COR-L47 (cell line): Measurements from ENCODE around the gene SHISA2.

Experiments used
- DNase-seq: peaks from one replicate; lab custom pipeline; 2025; lab: John Stamatoyannopoulos, UW

Gene SHISA2

DNA sequence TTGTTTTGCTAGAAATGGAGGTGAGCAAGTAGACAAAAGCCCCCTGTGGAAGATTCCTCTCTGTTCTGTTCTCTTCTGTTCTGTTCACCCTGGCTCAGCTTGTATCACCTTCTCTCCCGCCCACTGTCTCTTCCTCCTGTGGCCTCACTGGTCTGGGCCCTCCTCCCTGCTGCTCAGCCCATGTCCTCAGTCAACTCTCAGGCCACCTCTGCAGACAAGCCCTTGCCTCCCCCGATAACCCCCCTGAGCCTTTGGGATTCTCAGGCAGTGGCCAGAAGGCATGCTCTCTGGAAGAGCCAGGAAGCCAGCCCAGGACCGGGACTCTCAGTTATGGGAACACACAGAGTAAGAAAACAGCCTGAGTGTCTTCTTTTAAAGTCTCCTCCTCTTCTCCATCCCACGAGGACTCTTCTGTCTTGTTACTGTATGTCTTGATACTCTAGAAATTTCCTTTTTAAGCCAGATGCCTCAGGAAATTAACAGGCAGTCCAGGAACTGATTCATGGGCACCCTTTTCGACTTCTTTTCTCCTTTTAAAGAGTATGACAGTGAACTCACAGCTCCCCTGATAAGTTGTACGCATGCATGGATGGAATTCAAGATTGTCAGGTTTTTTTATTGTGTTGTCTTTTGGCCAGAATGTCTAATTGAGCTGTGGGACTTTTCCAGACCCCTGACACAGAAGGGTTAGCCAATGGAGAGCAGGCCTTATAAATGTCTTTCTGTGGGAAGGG is 33.7 kb downstream of the SHISA2 start:
- DNase-seq = no peak

DNA sequence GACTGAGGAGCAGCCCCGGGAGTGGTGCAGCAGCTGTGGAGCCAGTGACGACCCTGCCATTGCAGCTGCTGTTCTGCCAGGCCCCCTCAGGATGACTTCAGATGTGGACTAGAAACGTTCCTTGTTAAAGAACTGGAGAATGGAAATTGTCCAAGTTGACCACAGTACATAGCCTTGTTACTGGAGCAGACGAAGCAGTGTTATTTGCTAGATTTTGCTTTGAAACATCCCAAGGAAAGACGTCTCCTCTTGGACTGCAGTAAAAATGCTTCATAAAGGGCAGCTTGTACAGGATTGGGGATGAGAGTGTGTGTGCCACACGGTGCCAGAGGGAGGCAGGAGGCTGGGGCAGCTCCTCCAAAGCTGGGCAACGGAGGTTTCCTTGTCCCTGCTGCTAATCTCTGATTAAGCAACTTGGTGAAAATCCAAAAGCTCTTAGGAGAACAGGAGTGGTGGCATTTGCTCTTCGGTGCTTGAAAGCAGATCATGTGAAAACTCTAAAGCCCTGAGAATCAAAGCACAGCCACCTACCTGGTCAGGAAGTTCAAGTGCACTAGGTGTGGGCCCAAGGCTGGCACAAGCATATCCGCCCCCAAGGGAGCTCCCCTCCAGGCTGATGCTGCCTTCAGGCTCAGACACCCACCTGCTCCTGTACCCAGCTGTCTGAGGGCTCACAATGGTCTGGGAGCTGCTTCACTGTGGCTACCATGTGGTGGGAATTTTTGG is 34.5 kb downstream of the SHISA2 start:
- DNase-seq = no peak

DNA sequence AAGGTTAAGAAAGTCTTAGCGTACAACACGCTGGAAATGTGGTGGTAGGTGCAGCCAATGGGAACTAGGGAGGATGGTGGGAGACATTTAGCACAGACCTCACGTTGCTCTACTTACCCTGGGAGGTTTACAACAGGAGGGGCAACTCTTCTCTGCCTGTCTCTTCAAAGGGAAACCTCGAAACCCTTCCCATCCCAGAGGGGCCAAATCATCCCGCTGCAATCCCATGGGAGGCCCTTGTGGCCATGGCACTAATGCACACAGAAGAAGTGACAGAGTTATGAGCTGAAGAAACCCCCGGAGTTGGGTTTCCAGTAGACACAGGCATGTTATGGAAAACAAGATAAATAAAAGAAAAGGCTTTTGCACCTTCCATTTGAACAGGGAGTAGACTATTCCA is 35.6 kb downstream of the SHISA2 start:
- no peak for DNase-seq

DNA sequence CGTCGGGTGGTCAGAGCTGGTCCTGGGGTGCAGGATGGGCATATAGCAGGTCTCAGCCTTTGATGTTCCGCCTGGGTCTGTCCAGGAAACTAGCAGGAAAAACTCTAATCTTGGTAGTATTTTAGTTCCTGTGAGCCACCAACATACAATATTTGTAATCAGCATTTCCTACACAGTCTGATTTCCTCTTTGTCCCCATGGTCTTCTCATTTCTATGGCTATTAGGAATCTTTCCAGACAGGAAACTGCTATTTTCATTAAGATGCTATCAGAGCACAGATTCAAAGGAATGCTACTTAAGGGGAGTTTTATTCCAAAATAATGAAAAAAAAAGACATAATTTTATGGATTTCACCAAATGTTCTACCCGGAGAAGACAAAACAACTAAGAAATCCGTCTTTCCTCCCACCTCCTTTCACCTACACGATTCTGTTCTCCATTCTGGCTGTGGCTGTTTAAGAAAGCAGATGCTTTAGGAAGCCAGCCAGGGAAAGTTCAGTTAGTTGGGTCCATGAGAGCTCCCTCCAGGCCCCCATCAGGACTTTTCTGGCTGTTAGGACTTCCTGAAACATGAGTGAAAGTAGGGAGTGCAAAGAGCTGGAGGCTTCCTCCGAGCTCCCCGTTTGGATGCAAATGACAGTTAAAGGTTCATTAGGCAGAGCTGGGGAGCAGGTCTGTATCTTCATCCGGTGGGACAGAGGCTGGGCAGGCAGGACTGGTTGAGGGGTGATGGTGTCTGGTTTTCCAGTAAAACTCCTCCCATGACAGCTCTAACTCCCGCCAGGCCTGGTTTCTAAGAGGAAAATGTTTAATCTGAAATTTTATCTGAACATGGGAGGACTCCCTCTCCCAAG is 36.3 kb downstream of the SHISA2 start:
- DNase-seq = no peak

DNA sequence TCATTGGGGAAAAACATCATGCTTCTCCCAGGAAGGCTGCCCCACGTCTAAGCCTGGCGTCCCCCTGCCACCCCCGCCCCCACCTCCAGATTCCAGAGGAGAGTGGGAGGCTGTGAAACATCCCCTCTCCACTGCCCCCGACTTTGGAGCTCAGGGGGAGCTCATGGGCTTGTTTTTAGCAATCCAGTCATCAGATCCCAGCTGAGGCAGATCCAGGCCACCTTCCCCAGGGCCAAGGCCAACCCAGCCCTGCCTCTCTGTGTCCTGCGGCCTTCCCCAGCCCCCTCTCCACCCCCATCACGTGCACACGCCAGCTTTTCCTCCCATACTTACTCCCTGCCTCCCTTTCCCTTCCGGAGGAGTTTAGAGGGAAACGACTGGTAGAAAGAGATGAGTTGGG is 38.8 kb downstream of the SHISA2 start:
- DNase-seq = no peak

DNA sequence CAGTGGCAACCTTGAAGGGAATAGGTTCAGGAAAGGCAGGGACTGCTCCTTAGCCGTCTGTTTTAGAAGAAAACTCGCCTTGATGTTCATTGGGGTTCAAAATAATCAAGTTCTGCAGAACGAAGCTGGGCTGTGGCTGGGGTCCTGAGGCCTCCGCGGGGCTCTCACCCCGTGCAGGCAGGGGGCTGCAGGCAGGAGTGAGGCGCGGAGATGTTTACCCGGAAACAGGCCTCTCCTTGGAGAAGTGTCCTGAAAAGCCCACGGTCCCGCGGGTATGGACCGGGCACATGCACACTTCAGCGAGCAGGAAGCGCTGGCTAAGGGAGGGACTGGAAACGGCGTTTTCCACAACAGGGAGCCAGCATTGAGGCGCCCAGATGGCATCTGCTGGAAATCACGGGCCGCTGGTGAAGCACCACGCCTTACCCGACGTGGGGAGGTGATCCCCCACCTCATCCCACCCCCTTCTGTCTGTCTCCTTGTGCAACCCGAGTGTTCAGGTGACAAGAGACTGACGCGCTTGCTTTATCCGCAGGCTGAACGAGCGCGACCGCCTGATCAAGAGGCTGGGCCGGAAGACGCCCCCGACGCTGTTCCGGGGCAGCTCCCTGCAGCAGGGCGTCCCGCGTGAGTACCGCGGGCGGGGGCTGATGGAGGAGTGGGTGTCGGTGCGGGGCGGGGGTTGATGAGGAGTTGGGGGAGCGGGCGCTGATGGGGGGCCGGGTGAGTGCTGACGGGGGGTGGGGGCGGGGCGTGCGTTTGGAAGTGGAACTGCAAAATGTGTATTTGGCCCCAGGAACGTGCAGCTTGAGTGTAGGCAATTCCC is 39.6 kb downstream of the SHISA2 start:
- DNase-seq = no peak

DNA sequence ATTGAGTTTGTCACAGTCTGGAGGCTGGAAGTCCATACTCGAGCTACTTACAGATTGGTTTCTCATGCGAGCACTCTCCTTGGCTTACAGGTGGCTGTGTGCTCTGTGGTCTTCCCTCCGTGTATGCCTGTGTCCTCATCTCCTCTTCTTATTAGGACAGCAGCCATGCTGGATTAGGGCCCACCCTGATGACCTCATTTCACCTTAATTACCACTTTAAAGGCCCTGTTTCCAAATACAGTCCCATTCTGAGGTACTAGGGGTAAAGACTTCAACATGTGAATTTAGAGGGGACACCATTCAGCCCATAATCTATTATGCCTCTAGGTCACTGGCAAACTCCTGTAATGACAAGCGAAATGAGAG is 40.6 kb downstream of the SHISA2 start:
- DNase-seq = no peak

DNA sequence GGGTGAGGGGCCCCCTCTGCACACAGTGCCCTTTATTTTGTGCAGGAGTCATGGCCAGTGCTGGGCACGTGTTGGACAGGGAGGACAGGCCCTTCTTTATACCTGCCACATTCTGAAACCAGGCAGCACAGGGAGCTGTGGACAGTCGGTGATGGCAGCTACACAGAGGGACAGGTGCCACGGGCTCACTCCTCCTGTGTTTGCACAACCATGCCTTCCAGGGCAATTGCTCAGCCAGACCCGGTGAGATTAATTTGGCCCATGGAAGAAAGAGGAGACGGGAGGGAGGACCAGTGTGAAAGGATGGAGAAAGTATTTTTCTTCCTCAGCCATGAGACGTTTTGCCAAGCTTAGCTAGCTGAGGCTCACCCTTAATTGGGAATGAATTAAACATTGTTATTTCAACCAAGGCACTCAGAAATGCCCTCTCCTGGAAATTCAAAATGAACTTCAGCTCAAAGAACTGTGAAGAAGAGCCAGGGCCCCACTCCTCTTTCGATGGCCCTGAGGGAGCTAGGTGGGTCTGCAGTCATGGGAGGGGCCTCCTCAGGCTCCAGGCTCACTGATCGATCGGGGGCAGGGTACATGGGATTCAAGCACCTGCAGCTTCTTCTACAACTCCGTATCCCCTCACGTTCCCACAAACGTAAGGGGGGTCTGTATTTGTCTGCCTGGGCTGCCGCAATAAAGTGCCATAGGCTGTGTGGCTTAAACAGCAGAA is 41.2 kb downstream of the SHISA2 start:
- DNase-seq = no peak

DNA sequence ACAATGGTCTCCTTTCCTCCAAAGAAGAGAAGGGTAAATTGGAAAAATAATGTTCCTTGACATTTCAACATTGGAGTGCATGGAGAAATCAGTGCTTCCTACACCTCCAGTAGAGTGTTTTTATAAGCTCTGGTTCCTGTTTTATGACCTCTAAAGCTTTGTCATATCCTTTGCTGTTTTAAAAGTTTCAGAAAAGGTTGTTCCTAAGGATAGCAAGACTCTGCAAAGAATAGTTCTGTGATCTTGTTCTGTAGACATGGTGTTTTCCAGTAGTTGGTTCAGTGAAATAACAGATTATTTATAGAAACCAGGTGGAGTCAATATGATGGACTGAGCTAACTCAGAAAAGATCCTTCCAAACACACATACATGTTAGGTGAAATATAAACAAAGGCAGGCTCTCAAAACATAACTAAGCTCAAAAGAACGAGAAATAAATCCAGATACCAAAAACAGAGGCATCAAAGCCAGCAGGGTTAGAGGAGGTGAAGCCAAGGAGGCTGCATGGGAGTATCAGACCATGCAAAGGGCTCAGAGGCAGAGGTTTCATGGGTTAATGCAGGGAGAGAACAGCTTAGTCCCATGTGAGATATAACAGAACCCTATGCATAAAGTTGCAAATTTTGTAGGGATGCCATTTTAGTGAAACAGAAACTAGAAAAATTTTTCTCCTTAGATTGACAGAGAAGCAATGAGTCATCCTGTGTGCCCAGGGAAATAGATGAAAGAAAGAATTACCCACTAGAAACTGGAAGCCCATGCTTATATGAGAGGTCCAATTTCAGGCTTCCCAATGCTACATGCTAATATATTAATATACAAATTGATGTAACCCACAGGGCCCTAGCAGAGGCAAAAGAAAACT is 44.3 kb downstream of the SHISA2 start:
- no peak for DNase-seq
